Skeletal muscle tissue (tissue), 4 donors: ENCODE data around the gene PHPT1. TPM values are rescaled to one million over a fixed set of nuclear protein-coding genes. Genes with fewer than 3 reads are reported as not detected.
"Not testable (repeated sequence)": the region's sequence is repeated elsewhere in the genome, so short reads cannot be mapped to it uniquely, and the experiment has no call there.

Experiments
- H3K27ac ChIP-seq: one replicate; pipeline ENCODE4 v1.7.0; 2013; ENCODE audit warnings: mild to moderate bottlenecking, low read depth, low read length, inconsistent platforms
- H3K27me3 ChIP-seq, 3 donors: one replicate each; pipeline ENCODE4 v1.7.0; 2013; ENCODE audit warnings: low read length in 3 of 3; ENCODE audit not compliant: control insufficient read depth in 3 of 3, insufficient read depth in 3 of 3
- H3K36me3 ChIP-seq, 3 donors: one replicate each; pipeline ENCODE4 v1.7.0; 2013; ENCODE audit warnings: low read length in 3 of 3; ENCODE audit not compliant: control insufficient read depth in 3 of 3, insufficient read depth in 3 of 3
- H3K4me1 ChIP-seq, 3 donors: one replicate each; pipeline ENCODE4 v1.7.0; 2013; ENCODE audit warnings: low read length in 3 of 3, mild to moderate bottlenecking in 3 of 3; ENCODE audit not compliant: control insufficient read depth in 3 of 3, insufficient read depth in 3 of 3
- H3K4me3 ChIP-seq, 3 donors: one replicate each; pipeline ENCODE4 v1.7.0; 2013; ENCODE audit warnings: low read length in 3 of 3
- H3K9ac ChIP-seq, 3 donors: one replicate each; pipeline ENCODE4 v1.7.0; 2013; ENCODE audit warnings: low read length in 3 of 3, mild to moderate bottlenecking in 3 of 3, moderate library complexity in 2 of 3, low read depth in 1 of 3
- H3K9me3 ChIP-seq, 3 donors: one replicate each; pipeline ENCODE4 v1.7.0; 2013; ENCODE audit warnings: low read length in 3 of 3; ENCODE audit not compliant: control insufficient read depth in 3 of 3
- total RNA-seq: library from RNA; depleted of rRNA; stranded (reverse); fragments of >200 nt; gene quantifications from one replicate; pipeline ENCODE4 v1.2.3, GENCODE V29; 2014
- donor health status: Osteomylitis.

Gene PHPT1
- total RNA-seq, 1 donor from 2014 or later, result 109 TPM

DNA sequence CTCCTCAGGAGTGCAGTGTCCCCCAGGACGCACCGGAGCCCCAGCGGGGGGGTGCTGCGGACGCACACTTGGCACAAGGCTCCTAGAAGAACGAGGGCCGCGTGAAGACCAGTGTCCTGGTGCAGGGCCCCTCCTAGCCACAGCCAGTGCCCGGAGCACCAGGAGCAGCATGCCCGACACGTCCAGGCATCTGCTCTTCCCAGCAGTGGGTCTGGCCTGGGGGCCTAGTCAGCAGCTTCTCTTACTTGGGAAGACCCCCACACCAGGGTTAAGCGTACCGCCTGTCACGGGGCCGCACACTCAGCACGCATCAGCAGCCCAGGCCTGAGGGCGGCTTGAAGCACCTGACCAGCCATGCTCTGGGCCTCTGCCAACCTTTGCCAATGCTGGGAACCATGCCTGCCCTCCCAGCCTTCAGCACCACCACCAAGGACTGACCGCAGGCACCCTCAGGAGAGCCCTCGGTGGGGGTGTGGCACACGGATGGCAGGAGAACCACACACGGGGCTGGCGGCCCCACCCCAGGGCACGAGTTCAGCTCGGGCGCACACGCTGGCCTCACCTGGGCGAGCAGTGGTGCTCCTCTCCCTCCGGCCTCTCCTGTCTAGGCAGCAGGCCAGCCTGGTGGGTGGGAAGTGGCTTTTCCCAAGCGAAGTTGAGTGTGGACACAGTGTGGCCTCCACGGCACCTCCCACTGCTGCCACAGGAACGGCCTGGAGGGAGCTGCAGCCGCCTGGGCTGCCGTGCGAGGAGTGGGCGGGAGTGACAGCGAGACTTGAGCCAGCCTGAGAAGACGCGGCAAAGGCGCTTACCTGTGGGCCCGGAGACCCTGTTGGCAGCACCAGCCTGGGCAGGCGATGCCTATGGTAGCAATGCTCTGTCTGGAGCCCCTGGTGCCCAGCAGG lies 19.0 kb upstream of the PHPT1 start:
- no peaks in the 10 kb centered on the region for H3K9me3 ChIP-seq
- no peak overlapping the region for H3K27ac ChIP-seq
- peaks cover 43 to 60% (median 55%) of the 10 kb centered on the region in 3 donors for H3K36me3 ChIP-seq
- H3K9ac ChIP-seq, result no peak overlapping the region
- no peak overlapping the region for H3K4me3 ChIP-seq
- peaks cover 0 to 9% (median 0%) of the 10 kb centered on the region in 3 donors for H3K4me1 ChIP-seq
- no peaks in the 10 kb centered on the region for H3K27me3 ChIP-seq

GRCh38 chr9:136831002-136831719 lies 18.0 kb upstream of the PHPT1 start:
- H3K4me3 ChIP-seq, result no peak overlapping the region
- H3K27ac ChIP-seq, result no peak overlapping the region
- H3K36me3 ChIP-seq, result peaks cover 43 to 57% (median 54%) of the 10 kb centered on the region in 3 donors
- no peaks in the 10 kb centered on the region for H3K27me3 ChIP-seq
- no peak overlapping the region for H3K9ac ChIP-seq
- H3K4me1 ChIP-seq, result peaks cover 0 to 9% (median 0%) of the 10 kb centered on the region in 3 donors
- H3K9me3 ChIP-seq, result no peaks in the 10 kb centered on the region

DNA sequence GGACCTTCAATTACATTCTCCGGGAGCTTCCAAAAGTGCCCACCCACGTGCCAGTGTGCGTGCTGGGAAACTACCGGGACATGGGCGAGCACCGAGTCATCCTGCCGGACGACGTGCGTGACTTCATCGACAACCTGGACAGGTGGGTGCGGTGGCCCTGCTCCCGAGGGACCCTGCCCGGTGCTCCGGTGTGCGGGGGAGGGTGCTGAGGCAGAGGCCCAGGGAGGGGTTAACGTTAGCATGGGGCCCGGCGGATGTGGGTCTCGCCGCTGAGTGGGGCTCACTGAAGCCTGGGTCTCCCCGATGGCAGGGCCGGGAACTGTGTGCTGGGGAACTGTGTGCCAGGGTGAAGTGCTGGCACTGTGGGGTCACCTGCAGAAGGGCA lies 17.5 kb upstream of the PHPT1 start:
- Histone ChIP-seq H3K9me3 (no peaks in the 10 kb centered on the region), H3K9ac (no peak overlapping the region), H3K27ac (no peak overlapping the region), H3K4me1 (peaks cover 0 to 9% (median 0%) of the 10 kb centered on the region in 3 donors), H3K27me3 (no peaks in the 10 kb centered on the region), H3K4me3 (no peak overlapping the region), H3K36me3 (peaks cover 43 to 57% (median 55%) of the 10 kb centered on the region in 3 donors)

GRCh38 chr9:136832581-136832980 lies 16.6 kb upstream of the PHPT1 start:
- no peak overlapping the region for H3K9ac ChIP-seq
- peaks cover 0 to 9% (median 0%) of the 10 kb centered on the region in 3 donors for H3K4me1 ChIP-seq
- peaks cover 42 to 56% (median 53%) of the 10 kb centered on the region in 3 donors for H3K36me3 ChIP-seq
- H3K27ac ChIP-seq, result no peak overlapping the region
- H3K4me3 ChIP-seq, result no peak overlapping the region
- no peaks in the 10 kb centered on the region for H3K9me3 ChIP-seq
- no peaks in the 10 kb centered on the region for H3K27me3 ChIP-seq

DNA sequence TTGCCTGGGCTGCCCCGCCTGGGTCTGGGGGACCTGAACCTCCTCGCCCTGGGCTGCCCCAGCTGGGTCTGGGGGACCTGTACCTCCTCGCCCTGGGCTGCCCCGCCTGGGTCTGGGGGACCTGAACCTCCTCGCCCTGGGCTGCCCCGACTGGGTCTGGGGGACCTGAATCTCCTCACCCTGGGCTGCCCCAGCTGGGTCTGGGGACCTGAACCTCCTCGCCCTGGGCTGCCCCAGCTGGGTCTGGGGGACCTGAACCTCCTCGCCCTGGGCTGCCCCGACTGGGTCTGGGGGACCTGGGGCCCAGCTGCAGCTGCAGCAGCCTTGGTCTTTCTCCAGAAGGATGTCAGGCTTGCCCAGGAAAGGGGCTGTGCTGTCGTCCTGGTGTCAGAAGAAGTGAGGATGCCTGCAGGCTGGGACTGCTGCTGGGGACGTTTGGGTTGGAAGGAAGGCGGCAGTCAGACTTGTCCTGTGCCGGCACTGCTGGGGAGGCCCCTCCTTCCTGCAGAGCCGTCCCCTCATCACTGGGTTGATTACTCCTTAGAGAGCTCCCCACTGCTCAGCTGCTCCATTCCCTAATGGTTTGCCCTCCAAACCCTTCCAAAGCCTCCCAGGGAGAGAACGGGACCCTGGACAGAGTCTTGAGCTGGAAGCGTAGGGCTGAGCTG lies 15.7 kb upstream of the PHPT1 start:
- not testable (repeated sequence) for H3K4me3 ChIP-seq, H3K27me3 ChIP-seq, H3K27ac ChIP-seq, H3K9me3 ChIP-seq, H3K9ac ChIP-seq, H3K4me1 ChIP-seq
- peaks cover 39 to 57% (median 51%) of the 10 kb centered on the region in 3 donors for H3K36me3 ChIP-seq

DNA sequence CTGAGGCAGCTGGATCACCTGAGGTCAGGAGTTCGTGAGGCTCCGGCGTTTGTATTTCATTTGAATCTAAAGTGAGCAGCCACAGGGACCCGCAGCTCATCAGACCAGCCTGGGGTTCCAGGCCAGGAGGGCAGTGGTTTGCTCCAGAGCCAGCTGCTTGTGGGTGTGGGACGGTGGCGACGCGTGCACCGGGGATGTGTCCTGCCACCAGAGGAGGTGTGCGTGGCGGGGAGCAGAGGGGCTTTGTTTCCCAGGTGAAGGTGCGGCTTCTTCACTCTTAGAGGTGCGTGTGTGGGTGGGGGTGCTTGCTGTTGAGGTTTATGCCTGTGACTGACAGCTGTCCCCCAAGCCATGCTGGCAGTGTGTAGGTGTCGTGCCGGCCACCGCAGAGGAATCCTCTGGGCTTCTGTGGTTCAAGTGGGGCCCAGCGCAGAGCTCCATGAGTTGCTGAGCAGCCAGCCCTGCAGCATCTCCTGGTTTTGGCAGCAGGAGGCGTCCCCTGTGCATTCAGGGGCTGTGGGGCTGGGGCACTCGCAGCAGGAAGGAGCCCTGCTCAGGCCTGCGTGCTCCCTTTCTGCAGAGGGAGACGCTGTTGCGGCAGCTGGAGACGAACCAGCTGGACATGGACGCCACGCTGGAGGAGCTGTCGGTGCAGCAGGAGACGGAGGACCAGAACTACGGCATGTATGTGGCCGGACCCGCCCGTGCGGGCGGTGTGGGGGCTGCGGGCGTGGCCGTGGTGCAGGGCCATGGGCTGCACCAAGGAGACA lies 13.9 kb upstream of the PHPT1 start:
- no peaks in the 10 kb centered on the region for H3K9me3 ChIP-seq

DNA sequence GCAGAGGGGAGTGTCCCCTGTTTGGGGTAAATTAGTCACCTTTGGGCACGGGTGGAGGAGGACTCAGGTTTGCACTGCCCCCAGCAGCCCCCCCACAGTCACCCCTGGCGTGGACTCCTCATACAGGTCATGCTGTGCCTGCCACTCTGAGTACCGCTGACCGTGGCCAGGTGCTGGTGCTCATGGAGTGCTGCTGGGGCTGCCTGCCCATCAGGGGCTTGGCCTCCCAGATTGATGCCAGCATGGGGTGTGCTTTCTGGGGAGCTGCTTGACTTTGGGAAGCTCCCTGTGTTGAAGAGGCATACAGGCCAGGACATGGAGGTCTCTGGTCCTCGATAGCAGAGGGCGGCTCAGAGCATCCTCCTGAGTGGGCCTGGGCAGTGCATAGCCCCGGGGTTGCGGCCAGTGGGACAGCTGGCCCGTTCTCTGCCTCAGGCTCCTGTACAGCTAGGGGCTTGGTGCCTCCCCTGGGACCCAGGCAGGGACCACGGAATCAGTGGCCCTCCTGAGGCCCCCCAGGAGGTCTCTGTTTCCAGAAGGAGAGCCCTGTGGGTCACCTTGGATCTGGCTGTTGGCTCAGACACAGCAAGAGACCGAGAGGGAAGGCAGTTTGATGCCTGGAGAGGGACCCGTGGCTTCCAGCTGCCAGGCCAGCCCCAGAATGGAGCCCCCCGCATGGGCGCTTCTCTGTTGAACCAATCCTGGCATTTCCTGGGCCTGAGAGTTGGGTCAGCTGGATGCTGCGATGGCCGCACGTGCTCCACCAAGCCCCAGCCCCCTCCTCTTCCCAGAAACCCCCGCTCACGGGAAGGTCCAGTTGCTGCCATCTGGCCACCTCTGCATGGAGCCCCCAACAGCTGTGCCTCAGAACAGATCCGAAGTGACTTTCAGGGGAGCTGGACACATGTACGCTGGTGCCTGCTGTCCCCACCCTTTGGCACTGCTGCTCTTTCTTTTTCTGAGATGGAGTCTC lies 13.0 kb upstream of the PHPT1 start:
- Histone ChIP-seq H3K27me3 (no peaks in the 10 kb centered on the region), H3K9me3 (no peaks in the 10 kb centered on the region), H3K4me1 (peaks cover 7 to 11% (median 8%) of the 10 kb centered on the region in 3 donors), H3K36me3 (peaks cover 23 to 42% (median 39%) of the 10 kb centered on the region in 3 donors), H3K27ac (no peak overlapping the region), H3K9ac (no peak overlapping the region), H3K4me3 (no peak overlapping the region)

More for the DNA sequence above, 13.9 kb upstream of the PHPT1 start:
- Histone ChIP-seq H3K27me3 (no peaks in the 10 kb centered on the region), H3K4me1 (peaks cover 0 to 11% (median 0%) of the 10 kb centered on the region in 3 donors), H3K36me3 (peaks cover 29 to 50% (median 45%) of the 10 kb centered on the region in 3 donors), H3K27ac (no peak overlapping the region), H3K9ac (no peak overlapping the region), H3K4me3 (no peak overlapping the region)

DNA sequence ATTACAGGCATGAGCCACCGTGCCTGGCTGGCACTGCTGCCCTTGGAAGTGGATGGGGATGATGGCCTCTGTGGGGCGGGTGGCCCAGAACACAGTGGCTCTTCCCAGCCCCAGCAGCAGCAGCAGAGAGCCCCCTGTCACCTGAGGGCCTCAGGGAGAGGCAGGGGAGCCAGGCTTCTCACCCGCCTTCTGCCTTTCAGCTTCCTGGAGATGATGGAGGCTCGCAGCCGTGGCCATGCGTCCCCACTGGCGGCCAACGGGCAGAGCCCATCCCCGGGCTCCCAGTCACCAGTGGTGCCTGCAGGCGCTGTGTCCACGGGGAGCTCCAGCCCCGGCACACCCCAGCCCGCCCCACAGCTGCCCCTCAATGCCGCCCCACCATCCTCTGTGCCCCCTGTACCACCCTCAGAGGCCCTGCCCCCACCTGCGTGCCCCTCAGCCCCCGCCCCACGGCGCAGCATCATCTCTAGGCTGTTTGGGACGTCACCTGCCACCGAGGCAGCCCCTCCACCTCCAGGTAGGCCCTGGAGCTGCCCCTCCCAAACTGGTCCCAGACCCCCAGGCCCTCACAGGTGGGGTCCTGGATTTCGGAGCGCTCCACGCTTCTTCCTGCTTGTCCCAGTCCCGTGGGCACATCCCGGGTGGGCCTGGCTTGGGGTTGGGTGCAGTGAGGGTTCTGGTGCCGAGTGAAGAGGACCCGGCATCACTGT lies 11.9 kb upstream of the PHPT1 start:
- H3K4me3 ChIP-seq, result no peak overlapping the region
- peaks cover 13 to 33% (median 31%) of the 10 kb centered on the region in 3 donors for H3K36me3 ChIP-seq
- H3K9me3 ChIP-seq, result no peaks in the 10 kb centered on the region
- no peaks in the 10 kb centered on the region for H3K27me3 ChIP-seq
- H3K9ac ChIP-seq, result no peak overlapping the region
- H3K27ac ChIP-seq, result no peak overlapping the region
- H3K4me1 ChIP-seq, result peaks cover 18 to 19% (median 18%) of the 10 kb centered on the region in 3 donors
